ENCODE results near the gene SLC38A3.

- TF ChIP-seq CTCF (IDR thresholded peaks at IDR 0.05), result no peak
- TF ChIP-seq POLR2A (IDR thresholded peaks at IDR 0.05), result no peak
Observed at GRCh38 chr3:50214824-50215223, 9.8 kb downstream of the SLC38A3 start.

Measured in uterus (tissue), 2 donors.